Adipocyte (in vitro differentiated cells): ENCODE results near the gene NOS1AP.
A peak's percentile ranks its signal among the peaks of the same experiment; 100 is the strongest.
"Not testable (repeated sequence)": the region's sequence is repeated elsewhere in the genome, so short reads cannot be mapped to it uniquely, and the experiment has no call there.

Experiments
- DNase-seq: peaks from one replicate; pipeline ENCODE4 v3.0.0-alpha.2; 2015; ENCODE audit warnings: low read depth
- H3K27me3 ChIP-seq: replicated peaks from 2 replicates; pipeline ENCODE4 v1.7.0; 2013; ENCODE audit warnings: mild to moderate bottlenecking, low read length, moderate library complexity; ENCODE audit not compliant: control insufficient read depth, insufficient read depth
- H3K36me3 ChIP-seq: 2 replicates; pipeline ENCODE4 v1.7.0; 2013; ENCODE audit warnings: low read length, mild to moderate bottlenecking, moderate library complexity; ENCODE audit not compliant: control insufficient read depth, insufficient read depth, severe bottlenecking
- H3K4me1 ChIP-seq: 2 replicates; pipeline ENCODE4 v1.7.0; 2013; ENCODE audit warnings: mild to moderate bottlenecking, low read length, moderate library complexity; ENCODE audit not compliant: control insufficient read depth, insufficient read depth
- H3K4me3 ChIP-seq: 2 replicates; pipeline ENCODE4 v1.7.0; 2013; ENCODE audit warnings: mild to moderate bottlenecking, low read length, moderate library complexity
- H3K9ac ChIP-seq: 2 replicates; pipeline ENCODE4 v1.7.0; 2013; ENCODE audit warnings: mild to moderate bottlenecking, low read length, moderate library complexity
- H3K9me3 ChIP-seq: 2 replicates; pipeline ENCODE4 v1.7.0; 2013; ENCODE audit warnings: mild to moderate bottlenecking, low read length, moderate library complexity; ENCODE audit not compliant: control insufficient read depth

The NOS1AP gene

GRCh38 chr1:162349635-162350330, 280.3 kb downstream of the NOS1AP start:
- Histone ChIP-seq H3K27me3 (no peaks in the 10 kb centered on the region), H3K36me3 (no peaks in the 10 kb centered on the region), H3K9ac (no peak overlapping the region), H3K4me1 (no peaks in the 10 kb centered on the region), H3K4me3 (no peak overlapping the region), H3K9me3 (no peaks in the 10 kb centered on the region)
- peak; percentile 32 for DNase-seq

- Histone ChIP-seq H3K4me1 (no peaks in the 10 kb centered on the region), H3K27me3 (no peaks in the 10 kb centered on the region)
- DNase-seq = no peak
These were observed 281.9 kb downstream of the NOS1AP start for GRCh38 chr1:162351246-162351842.

GRCh38 chr1:162351874-162352273, 282.4 kb downstream of the NOS1AP start:
- not testable (repeated sequence) for H3K4me3 ChIP-seq, H3K9me3 ChIP-seq, H3K9ac ChIP-seq, H3K36me3 ChIP-seq, DNase-seq, H3K4me1 ChIP-seq, H3K27me3 ChIP-seq

More at GRCh38 chr1:162351246-162351842, 281.9 kb downstream of the NOS1AP start:
- no peaks in the 10 kb centered on the region for H3K36me3 ChIP-seq
- no peaks in the 10 kb centered on the region for H3K9me3 ChIP-seq
- no peak overlapping the region for H3K4me3 ChIP-seq
- no peak overlapping the region for H3K9ac ChIP-seq

DNA sequence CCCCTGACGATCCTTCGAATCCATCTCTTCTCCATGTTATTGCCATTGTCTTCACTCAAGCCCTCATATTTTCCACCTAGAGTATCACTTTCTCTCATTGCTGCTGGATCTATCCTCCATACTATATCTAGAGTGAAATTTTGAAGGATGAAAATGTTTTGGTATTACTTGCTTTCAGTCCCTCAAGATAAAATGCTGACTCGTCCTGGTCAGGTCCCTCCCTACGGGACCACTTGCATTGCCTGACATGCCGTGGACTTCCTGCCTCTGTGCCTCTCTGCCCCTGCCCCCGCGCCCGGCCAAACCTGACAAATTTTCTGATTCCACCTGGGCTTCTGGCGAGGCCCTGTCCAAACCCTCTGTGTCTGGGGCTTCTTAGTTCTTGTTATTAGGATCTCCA, 283.6 kb downstream of the NOS1AP start:
- Histone ChIP-seq H3K4me1 (no peaks in the 10 kb centered on the region), H3K4me3 (no peak overlapping the region), H3K9ac (no peak overlapping the region), H3K36me3 (no peaks in the 10 kb centered on the region), H3K27me3 (no peaks in the 10 kb centered on the region), H3K9me3 (no peaks in the 10 kb centered on the region)
- no peak for DNase-seq

DNA sequence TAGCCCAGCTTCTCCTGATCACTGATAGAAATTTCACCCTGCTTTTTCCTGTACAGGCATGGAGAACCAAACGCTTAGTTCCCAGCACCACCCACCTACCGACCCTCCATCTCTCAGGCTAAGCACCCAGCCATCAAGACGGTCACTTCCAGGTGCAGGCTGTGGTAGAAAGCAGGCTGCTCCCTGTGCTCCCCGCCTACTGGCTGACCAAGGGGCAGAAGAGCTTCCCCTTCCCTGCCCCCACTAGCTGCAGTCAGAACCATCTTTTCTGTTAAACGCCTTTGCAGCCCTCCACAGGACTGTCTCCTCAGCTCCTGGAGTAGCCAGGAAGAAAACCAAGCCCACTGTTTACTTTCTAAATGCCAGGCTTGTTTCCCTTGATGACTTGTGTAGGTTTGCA, 284.2 kb downstream of the NOS1AP start:
- H3K36me3 ChIP-seq = no peaks in the 10 kb centered on the region
- no peak for DNase-seq

DNA sequence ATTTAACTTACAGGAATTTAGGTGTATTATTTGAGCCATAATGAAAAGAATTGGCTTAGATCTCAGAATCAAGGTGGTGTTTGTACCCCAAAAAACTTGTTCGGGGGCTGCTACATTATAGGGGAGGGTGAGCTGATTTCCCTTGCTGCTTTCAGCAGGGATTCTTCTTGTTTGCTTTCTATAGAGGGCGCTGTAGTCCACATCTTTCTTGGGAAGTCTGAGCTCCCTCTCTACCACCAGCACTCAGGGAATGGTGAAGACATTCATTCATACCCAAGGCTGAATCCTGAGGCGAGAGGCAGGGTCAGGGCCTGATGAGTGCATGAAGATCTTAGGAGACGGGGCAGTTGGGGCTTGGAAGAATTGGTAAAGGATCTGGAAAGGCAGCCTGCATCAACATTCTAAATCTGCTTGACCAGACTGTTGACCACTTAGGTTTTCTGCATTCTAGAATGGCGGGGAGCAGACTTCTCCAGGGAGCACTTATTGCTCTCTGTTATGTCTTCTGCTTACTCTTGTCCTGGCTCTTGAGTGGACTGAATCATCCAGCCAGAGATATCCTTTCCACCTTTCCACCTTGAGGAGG, 288.3 kb downstream of the NOS1AP start:
- Histone ChIP-seq H3K27me3 (peaks cover 1% of the 10 kb centered on the region), H3K9me3 (no peaks in the 10 kb centered on the region), H3K9ac (no peak overlapping the region), H3K36me3 (no peaks in the 10 kb centered on the region), H3K4me1 (no peaks in the 10 kb centered on the region), H3K4me3 (no peak overlapping the region)
- DNase-seq = peak; percentile 70

More for the DNA sequence above, 284.2 kb downstream of the NOS1AP start:
- no peak overlapping the region for H3K4me3 ChIP-seq
- no peak overlapping the region for H3K9ac ChIP-seq
- no peaks in the 10 kb centered on the region for H3K4me1 ChIP-seq
- no peaks in the 10 kb centered on the region for H3K9me3 ChIP-seq
- no peaks in the 10 kb centered on the region for H3K27me3 ChIP-seq

- Histone ChIP-seq H3K9ac (no peak overlapping the region), H3K36me3 (no peaks in the 10 kb centered on the region), H3K4me1 (no peaks in the 10 kb centered on the region), H3K27me3 (peaks cover 5% of the 10 kb centered on the region), H3K4me3 (no peak overlapping the region), H3K9me3 (no peaks in the 10 kb centered on the region)
- DNase-seq = no peak
These were observed 289.4 kb downstream of the NOS1AP start for GRCh38 chr1:162358928-162359327.

DNA sequence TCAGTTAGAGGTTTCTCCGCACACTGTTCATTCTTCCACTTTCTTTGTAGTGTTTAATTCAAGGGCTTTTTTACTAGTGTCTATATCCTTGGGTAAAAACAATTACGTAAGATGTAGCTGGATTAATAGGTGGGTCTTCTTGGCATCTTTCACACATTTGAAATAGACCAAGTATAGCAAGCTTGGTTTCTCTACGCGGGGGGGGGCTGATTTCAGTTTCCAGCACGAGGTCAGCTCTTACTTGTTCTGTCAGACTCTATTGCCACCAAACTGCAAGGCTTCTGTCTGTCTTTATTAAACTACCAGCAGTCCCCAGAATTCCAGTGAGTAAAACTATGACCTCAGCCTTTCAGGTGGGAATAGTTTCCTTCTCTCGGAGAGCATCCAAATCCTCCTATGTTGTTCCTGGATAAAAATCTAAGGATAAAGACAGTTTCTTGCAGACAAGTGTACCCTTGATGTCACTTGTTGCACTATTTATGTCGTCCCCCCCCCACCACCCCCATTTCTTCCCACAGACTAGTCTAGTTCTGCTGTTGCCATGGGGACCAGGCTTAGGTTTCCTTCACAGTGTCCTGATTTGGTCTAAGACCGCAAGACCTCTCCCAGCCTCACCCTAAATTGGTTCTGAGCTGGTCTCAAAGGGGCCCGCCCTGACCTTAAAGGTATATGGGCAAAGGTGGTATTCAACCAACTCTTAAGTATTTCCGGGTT, 290.2 kb downstream of the NOS1AP start:
- no peaks in the 10 kb centered on the region for H3K4me1 ChIP-seq
- H3K36me3 ChIP-seq = no peaks in the 10 kb centered on the region
- no peak for DNase-seq
- no peak overlapping the region for H3K9ac ChIP-seq
- no peaks in the 10 kb centered on the region for H3K9me3 ChIP-seq
- no peak overlapping the region for H3K4me3 ChIP-seq
- H3K27me3 ChIP-seq = peaks cover 5% of the 10 kb centered on the region

DNA sequence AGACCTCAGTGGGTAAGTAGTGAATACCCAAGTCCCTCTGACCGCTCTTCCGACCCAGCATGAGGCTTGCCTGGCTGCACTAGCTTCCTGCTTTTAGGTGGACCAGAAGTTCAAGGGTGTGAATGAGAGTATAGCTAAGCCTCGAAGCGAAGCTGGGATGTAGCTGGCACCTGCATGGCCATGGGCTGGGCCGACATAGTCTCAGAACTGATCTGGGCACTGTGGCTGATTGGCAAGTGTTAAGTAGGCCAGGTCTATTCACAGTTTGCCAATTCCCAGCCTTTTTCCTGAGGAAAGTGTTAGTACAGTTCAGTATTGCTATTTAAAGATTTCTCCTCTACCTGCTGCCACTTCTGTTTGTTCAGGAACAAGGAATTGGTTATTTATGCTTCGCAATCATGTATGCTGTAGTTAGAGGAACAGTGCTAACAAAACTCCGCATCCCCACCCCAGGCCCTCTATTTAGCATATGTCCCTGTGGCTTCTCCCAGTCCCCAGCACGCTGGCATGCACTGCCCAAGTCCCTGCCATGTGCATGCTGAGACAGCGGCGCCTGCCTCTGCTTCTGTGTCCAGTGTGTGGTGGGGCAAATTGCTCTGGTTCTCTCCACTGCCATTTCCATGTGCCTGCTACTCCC, 290.9 kb downstream of the NOS1AP start:
- Histone ChIP-seq H3K36me3 (no peaks in the 10 kb centered on the region), H3K4me3 (no peak overlapping the region), H3K9ac (no peak overlapping the region), H3K27me3 (peaks cover 8% of the 10 kb centered on the region), H3K4me1 (no peaks in the 10 kb centered on the region), H3K9me3 (no peaks in the 10 kb centered on the region)
- DNase-seq = no peak

DNA sequence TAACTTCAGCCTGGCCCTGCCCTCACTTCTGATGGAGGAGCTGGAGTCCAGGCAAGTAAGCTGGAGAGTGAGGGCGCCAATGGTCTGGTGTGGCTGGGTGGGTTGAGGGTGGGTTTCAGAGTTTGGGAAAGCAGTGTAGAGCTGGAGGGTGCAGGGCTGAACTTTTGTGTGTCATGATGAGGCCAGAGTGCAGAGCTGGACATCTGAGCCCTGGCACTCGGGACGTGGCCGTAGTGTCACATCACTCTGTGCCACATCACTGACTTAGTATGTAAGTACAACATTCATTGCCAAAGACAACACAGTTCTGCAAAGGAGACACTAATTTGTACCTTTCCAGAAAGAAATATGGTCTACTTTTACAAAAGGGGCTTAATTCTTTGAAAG, 291.4 kb downstream of the NOS1AP start:
- Histone ChIP-seq H3K36me3 (no peaks in the 10 kb centered on the region), H3K4me3 (no peak overlapping the region), H3K9me3 (no peaks in the 10 kb centered on the region), H3K9ac (no peak overlapping the region), H3K27me3 (peaks cover 9% of the 10 kb centered on the region), H3K4me1 (no peaks in the 10 kb centered on the region)
- DNase-seq = no peak

DNA sequence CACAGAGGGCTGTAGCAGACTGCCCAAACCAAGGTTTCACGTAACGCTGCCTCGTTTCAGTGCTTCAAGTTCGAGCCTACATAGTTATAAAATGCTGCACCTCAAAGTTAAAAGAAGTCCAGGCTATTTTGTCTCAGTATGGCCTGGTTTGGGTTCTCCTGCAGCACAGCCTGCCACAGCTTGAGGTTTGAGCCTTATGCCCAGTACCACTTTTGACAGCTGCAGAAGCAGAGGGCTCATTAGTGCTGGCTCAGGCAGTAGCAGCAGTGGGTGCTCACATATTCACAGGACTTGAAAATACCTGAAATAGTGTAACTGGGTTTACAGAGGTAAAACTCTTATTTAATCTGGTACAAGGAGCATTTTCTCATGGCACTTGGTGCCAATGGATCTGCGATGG, 291.9 kb downstream of the NOS1AP start:
- H3K9ac ChIP-seq = no peak overlapping the region
- no peak overlapping the region for H3K4me3 ChIP-seq
- H3K27me3 ChIP-seq = peaks cover 9% of the 10 kb centered on the region
- H3K4me1 ChIP-seq = no peaks in the 10 kb centered on the region
- no peak for DNase-seq
- H3K9me3 ChIP-seq = no peaks in the 10 kb centered on the region
- no peaks in the 10 kb centered on the region for H3K36me3 ChIP-seq
